Measurements from ENCODE around the gene PRR4. TPM values are rescaled to one million over a fixed set of nuclear protein-coding genes. Genes with fewer than 3 reads are reported as not detected.
A peak's percentile ranks its signal among the peaks of the same experiment; 100 is the strongest.

PRR4 gene
- total and polyA plus RNA-seq, 9 of the 15 experiments (the other 6 are each of a cell fraction or from before 2014, with no cell fraction given) = 0.45 to 5.0 (median 1.8) TPM

- no peaks in the 10 kb centered on the region for H4K20me1 ChIP-seq (replicated peaks; ENCODE audit: control insufficient read depth, insufficient read depth, low read length)
- no peak for ATAC-seq
- in situ Hi-C loops (cut with MboI) = no loop called here
- TF ChIP-seq HDAC8 (tag; IDR thresholded peaks at IDR 0.05) (no peak), CEBPB (tag; IDR thresholded peaks at IDR 0.05) (peak; percentile 56), CEBPG (CRISPR knock-in tag; IDR thresholded peaks at IDR 0.05) (no peak), CEBPG (tag; conservative IDR thresholded peaks at IDR 0.05 in 1 of 2, IDR thresholded peaks at IDR 0.05 in 1 of 2) (peak in 1 of 2 experiments; percentile 38; a peak in 1 of 4 replicates)
- FAIRE-seq = no peak
- no peaks in the 10 kb centered on the region for H3K9me3 ChIP-seq (replicated peaks; ENCODE audit: control insufficient read depth, insufficient read depth, low read depth, low read length)
- intact Hi-C loops (cut with micrococcal nuclease) = no loop called here
- no peak overlapping the region for H2AFZ ChIP-seq (ENCODE audit: low read depth, low read length)
- no peak for DNase-seq (ENCODE audit: extremely low read depth in 1 of 4, low spot score in 3 of 4)
- BruUV-seq (replicated peaks) = no TSS peak
- H3K9me1 ChIP-seq (ENCODE audit: control insufficient read depth, insufficient read depth, low read length) = no peaks in the 10 kb centered on the region
- no peaks in the 10 kb centered on the region for H3K36me3 ChIP-seq (ENCODE audit: control insufficient read depth, insufficient read depth, low read length)
- no peak overlapping the region for H3K4me2 ChIP-seq (ENCODE audit: insufficient read depth, low read length)
- H3K9ac ChIP-seq (ENCODE audit: insufficient read depth in 1 of 2, low read depth in 2 of 2, low read length in 2 of 2) = no peak overlapping the region
- ChIA-PET POLR2A (no interaction called here), CTCF (ENCODE audit: low intra/inter-chr PET ratio) (no interaction called here)
- no peak overlapping the region for H3K27ac ChIP-seq (ENCODE audit: extremely low read depth, low read depth, low read length)
- 14% methylated on average over 1 of the region's 1 CpG for WGBS (ENCODE audit: insufficient coverage, low coverage, missing lambda C conversion rate)
- no peaks in the 10 kb centered on the region for H3K27me3 ChIP-seq (ENCODE audit: control insufficient read depth in 2 of 2, insufficient read depth in 2 of 2, low read length in 2 of 2)
- no peak overlapping the region for H3K4me3 ChIP-seq
- no peaks in the 10 kb centered on the region for H3K79me2 ChIP-seq (ENCODE audit: control insufficient read depth, insufficient read depth, low read length)
- H3K4me1 ChIP-seq (replicated peaks in 1 of 2; ENCODE audit: control insufficient read depth in 2 of 2, insufficient read depth in 2 of 2, low read length in 2 of 2) = no peaks in the 10 kb centered on the region
Observed at GRCh38 chr12:10829994-10830393, 19.3 kb downstream of the PRR4 start.

DNA sequence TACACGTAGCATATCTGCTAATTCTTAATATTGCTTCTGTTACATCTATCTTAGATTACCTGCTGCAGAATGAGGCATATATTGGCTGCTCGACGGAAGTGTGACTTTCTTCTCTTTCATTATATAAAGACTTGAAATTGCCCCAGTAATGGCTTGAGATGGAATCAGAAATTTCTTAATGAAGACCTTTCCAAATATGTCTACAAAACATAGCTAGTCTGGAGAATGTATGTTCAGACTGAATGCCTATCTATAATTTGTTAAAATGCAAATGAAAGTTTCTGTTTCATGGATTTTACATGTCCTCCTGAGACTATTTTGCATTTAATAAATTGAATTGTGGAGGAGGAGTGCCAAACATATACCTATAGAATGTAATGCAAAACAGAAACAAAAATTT lies 23.0 kb downstream of the PRR4 start, which contains the start of gene TAS2R10:
Gene TAS2R10, minus strand, starts transcription at position 101 of the 400 bp plus-strand sequence. Its CDS starts 89 bp downstream, at position 12.
- Histone ChIP-seq H3K27ac (ENCODE audit: extremely low read depth, low read depth, low read length) (no peak within 1 kb of the TSS), H3K4me1 (replicated peaks in 1 of 2; ENCODE audit: control insufficient read depth in 2 of 2, insufficient read depth in 2 of 2, low read length in 2 of 2) (no peaks in the 10 kb centered on the region), H4K20me1 (replicated peaks; ENCODE audit: control insufficient read depth, insufficient read depth, low read length) (no peaks in the 10 kb centered on the region), H3K27me3 (ENCODE audit: control insufficient read depth in 2 of 2, insufficient read depth in 2 of 2, low read length in 2 of 2) (no peaks in the 10 kb centered on the region), H3K79me2 (ENCODE audit: control insufficient read depth, insufficient read depth, low read length) (no peaks in the 10 kb centered on the region), H3K4me3 (no peak within 1 kb of the TSS), H3K36me3 (ENCODE audit: control insufficient read depth, insufficient read depth, low read length) (no peaks in the 10 kb centered on the region), H3K9me3 (replicated peaks; ENCODE audit: control insufficient read depth, insufficient read depth, low read depth, low read length) (no peaks in the 10 kb centered on the region), H3K9me1 (ENCODE audit: control insufficient read depth, insufficient read depth, low read length) (no peaks in the 10 kb centered on the region), H2AFZ (ENCODE audit: low read depth, low read length) (no peak within 1 kb of the TSS), H3K9ac (ENCODE audit: insufficient read depth in 1 of 2, low read depth in 2 of 2, low read length in 2 of 2) (no peak within 1 kb of the TSS), H3K4me2 (ENCODE audit: insufficient read depth, low read length) (no peak within 1 kb of the TSS)
- intact Hi-C loops (cut with micrococcal nuclease) = no loop called here
- BruUV-seq (replicated peaks) = no TSS peak
- FAIRE-seq = no peak
- WGBS (ENCODE audit: insufficient coverage, low coverage, missing lambda C conversion rate) = 0% methylated on average over 3 of the region's 3 CpGs
- in situ Hi-C loops (cut with MboI) = no loop called here
- no peak for ATAC-seq
- POLR2A ChIA-PET = no interaction called here
- DNase-seq (ENCODE audit: extremely low read depth in 1 of 4, low spot score in 3 of 4) = no peak
- CTCF ChIA-PET (ENCODE audit: low intra/inter-chr PET ratio) = no interaction called here
- TF ChIP-seq EHMT2 (IDR thresholded peaks at IDR 0.05) = no peak
- TF ChIP-seq ARID1B (IDR thresholded peaks at IDR 0.05) = no peak
- no peak for TF ChIP-seq COPS2 (conservative IDR thresholded peaks at IDR 0.05)
- no peak for TF ChIP-seq MAFF (IDR thresholded peaks at IDR 0.05; ENCODE audit: low read length)
- TF ChIP-seq ZNF830 (CRISPR knock-in tag; IDR thresholded peaks at IDR 0.05) = no peak
- TF ChIP-seq, protein P1, sequence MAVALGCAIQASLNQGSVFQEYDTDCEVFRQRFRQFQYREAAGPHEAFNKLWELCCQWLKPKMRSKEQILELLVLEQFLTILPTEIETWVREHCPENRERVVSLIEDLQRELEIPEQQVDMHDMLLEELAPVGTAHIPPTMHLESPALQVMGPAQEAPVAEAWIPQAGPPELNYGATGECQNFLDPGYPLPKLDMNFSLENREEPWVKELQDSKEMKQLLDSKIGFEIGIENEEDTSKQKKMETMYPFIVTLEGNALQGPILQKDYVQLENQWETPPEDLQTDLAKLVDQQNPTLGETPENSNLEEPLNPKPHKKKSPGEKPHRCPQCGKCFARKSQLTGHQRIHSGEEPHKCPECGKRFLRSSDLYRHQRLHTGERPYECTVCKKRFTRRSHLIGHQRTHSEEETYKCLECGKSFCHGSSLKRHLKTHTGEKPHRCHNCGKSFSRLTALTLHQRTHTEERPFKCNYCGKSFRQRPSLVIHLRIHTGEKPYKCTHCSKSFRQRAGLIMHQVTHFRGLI (CRISPR knock-in tag; IDR thresholded peaks at IDR 0.05) = no peak
- TF ChIP-seq SMARCB1 (IDR thresholded peaks at IDR 0.05; ENCODE audit: insufficient read length, low read depth) = no peak
- TF ChIP-seq, protein P2, sequence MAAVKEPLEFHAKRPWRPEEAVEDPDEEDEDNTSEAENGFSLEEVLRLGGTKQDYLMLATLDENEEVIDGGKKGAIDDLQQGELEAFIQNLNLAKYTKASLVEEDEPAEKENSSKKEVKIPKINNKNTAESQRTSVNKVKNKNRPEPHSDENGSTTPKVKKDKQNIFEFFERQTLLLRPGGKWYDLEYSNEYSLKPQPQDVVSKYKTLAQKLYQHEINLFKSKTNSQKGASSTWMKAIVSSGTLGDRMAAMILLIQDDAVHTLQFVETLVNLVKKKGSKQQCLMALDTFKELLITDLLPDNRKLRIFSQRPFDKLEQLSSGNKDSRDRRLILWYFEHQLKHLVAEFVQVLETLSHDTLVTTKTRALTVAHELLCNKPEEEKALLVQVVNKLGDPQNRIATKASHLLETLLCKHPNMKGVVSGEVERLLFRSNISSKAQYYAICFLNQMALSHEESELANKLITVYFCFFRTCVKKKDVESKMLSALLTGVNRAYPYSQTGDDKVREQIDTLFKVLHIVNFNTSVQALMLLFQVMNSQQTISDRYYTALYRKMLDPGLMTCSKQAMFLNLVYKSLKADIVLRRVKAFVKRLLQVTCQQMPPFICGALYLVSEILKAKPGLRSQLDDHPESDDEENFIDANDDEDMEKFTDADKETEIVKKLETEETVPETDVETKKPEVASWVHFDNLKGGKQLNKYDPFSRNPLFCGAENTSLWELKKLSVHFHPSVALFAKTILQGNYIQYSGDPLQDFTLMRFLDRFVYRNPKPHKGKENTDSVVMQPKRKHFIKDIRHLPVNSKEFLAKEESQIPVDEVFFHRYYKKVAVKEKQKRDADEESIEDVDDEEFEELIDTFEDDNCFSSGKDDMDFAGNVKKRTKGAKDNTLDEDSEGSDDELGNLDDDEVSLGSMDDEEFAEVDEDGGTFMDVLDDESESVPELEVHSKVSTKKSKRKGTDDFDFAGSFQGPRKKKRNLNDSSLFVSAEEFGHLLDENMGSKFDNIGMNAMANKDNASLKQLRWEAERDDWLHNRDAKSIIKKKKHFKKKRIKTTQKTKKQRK (IDR thresholded peaks at IDR 0.05; ENCODE audit: borderline replicate concordance, low read depth, low read length) = no peak
- no peak for TF ChIP-seq BRF1 (IDR thresholded peaks at IDR 0.05; ENCODE audit: borderline replicate concordance, extremely low read depth, insufficient read length)
- no peak for TF ChIP-seq CBX1 (IDR thresholded peaks at IDR 0.05; ENCODE audit: low read depth)

Data from K562 (cell line).